ENCODE measurements around the gene CELF5.
"Not testable (repeated sequence)": the region's sequence is repeated elsewhere in the genome, so short reads cannot be mapped to it uniquely, and the experiment has no call there.

The CELF5 gene

DNA sequence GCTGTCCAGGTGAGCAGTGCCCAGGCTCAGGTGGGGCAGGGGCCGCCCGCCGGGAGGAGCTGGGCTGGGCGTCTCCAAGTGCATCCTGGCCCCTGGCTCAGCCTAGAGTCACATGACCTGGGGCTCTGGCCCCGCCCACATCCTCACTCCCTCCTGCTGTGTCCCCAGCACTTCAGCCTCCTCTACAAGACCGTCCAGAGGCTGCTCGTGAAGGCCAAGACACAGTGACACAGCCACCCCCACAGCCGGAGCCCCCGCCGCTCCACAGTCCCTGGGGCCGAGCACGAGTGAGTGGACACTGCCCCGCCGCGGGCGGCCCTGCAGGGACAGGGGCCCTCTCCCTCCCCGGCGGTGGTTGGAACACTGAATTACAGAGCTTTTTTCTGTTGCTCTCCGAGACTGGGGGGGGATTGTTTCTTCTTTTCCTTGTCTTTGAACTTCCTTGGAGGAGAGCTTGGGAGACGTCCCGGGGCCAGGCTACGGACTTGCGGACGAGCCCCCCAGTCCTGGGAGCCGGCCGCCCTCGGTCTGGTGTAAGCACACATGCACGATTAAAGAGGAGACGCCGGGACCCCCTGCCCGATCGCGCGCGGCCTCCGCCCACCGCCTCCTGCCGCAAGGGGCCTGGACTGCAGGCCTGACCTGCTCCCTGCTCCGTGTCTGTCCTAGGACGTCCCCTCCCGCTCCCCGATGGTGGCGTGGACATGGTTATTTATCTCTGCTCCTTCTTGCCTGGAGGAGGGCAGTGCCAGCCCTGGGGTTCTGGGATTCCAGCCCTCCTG, 16.8 kb upstream of the CELF5 start:
- DNase-seq (ENCODE audit: low read depth), result no peak

DNA sequence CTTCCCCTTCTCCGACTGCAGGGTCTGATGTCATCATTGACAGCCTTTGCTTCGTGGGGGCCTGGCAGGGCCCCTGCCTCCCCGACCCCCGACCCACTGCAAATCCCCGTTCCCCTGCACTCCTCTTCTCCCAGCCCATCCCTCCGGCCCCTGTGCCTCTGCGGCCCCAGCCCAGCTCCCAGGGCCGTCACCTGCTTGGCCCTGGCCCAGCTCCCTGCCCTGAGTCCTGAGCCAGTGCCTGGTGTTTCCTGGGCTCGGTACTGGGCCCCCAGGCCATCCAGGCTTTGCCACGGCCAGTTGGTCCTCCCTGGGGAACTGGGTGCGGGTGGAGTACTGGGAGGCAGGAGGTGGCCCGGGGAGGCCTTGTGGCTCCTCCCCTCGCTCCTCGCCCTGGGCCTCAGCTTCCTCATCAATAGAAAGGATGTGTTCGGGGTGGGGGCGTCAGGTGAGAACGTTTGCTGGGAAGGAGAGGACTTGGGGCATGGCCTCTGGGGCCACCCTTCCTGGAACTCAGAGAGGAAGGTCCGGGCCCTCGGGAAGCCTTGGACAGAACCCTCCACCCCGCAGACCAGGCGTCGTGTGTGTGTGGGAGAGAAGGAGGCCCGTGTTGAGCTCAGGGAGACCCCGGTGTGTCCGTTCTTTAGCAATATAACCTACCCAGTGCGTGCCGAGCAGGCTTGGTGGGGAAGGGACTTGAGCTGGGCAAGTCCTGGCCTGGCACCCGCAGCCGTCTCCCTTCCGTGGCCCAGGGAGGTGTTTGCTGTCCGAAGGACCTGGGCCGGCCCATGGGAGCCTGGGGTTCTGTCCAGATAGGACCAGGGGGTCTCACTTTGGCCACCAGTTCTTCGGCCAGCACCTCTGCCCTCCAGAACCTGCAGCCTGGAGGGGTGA, 15.9 kb upstream of the CELF5 start:
- DNase-seq (ENCODE audit: low read depth), result no peak

DNA sequence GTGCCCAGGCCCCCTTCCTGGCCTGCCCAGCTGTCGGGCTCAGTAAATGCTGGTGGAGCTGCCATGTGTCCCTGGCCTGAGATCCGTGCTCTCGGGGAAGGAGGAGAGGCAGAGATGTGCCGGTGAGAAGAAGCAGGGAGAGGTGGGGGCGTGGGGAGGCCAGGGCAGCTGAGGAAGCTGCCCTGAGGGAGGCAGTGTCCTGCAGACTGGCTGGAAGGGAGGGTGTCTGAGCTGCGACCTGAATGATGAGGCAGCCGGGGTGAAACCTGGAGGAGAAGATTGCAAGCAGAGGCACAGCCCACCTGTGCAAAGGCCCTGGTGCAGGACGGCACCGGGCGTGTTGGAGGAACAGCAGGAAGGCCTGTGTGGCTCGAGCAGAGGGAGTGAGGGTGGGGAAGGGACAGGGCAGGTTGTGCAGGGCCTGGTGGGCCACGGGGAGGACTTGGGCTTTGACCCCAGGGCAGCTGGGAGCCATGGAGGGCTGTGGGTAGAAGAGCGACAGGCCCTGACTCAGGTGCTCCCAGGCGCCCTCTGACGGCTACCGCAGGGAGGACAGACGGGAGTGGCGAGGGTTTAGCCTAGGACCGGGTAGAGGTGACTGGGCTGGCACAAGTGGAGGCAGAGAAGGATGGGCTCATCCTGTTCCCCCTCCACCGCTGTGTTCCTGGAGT, 14.0 kb upstream of the CELF5 start:
- DNase-seq (ENCODE audit: low read depth), result peak; percentile 59

DNA sequence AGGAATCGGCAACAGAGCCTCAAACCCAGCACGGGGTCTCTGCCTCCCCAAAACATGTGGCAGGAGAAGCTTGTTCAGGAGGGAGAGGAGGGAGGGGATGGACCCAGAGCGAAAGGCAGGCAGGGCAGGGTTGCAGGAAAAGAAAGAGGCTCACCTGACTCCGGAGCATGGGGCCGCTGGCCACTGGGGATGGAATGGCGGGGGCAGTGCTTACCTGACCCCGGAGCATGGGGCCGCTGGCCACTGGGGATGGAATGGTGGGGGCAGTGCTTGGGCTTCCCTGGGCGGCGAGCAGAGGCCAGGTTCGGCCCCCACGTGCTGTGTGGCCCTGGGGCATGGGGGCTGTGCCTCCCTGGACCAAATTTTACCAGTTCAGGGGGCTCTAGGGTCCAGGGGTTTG, 13.3 kb upstream of the CELF5 start:
- DNase-seq (ENCODE audit: low read depth), result no peak

DNA sequence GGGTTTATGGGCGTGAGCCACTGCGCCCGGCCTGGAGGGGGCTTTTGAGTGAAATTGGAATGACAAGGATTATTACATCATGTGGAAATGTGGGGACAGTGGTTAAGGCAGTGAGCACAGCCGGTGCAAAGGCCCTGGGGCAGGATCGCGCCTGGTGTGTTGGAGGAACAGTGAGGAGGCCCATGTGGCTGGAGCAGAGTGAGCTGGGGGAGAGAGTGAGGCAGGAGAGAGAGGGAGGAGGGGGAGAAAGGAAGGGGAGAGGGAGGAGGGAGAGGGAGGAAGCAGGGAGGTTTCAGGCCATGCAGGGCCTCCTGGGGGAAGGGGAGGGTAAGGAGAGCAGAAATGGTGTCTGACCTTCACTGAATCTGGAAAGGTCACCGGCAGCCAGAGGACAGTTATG, 11.3 kb upstream of the CELF5 start:
- DNase-seq (ENCODE audit: low read depth), result no peak

DNA sequence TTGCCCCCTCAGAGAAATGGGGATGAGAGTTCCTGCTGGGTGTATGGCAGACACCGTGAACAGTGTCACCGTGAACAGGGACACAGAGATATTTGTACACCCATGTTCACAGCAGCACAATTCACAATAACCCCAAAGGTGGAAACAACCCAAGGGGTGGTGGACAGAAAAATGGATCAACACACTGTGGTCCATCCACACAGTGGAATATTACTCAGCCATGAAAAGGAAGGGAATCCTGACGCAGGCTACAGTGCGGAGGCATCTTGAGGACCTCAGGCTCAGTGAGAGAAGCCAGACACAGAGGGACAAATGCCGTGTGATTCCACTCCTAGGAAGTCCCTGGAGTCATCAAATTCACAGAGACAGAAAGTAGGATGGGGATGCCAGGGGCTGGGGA, 7.6 kb upstream of the CELF5 start:
- DNase-seq (ENCODE audit: low read depth), result no peak

DNA sequence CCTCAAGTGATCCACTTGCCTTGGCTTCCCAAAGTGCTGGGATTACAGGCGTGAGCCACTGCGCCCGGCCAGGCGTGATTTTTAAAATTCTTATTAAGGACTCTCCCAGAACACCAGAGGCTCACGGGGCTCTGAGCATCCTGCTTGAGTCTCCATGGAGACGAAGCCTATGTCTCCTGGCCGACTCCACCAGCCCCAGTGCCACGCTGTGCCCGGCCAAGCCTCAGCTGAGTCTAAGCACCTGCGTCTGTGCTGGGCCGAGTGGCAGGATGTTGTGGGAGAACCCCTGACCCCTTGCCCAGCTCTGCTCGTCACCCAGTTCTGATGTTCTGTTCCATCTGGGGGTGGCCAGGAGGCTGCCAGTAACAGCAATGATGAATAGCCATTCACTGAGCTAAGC, 3.9 kb upstream of the CELF5 start:
- DNase-seq (ENCODE audit: low read depth), result no peak

DNA sequence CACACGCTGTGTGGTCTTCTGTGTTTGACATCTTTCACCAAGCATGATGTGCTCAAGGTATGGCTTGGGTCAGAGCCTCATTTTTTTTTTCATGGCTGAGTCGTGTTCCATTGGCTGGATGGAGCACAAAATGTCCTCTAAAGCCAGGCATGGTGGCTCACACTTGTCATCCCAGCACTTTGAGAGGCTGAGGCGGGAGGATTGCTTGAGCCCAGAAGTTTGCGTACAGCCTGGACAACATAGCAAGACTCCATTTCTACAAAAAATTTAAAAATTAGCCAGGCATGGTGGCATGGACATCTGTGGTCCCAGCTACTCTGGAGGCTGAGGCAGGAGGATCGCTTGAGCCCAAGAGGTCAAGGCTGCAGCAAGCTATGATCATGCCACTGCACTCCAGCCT, 2.9 kb upstream of the CELF5 start:
- DNase-seq (ENCODE audit: low read depth), result not testable (repeated sequence)

DNA sequence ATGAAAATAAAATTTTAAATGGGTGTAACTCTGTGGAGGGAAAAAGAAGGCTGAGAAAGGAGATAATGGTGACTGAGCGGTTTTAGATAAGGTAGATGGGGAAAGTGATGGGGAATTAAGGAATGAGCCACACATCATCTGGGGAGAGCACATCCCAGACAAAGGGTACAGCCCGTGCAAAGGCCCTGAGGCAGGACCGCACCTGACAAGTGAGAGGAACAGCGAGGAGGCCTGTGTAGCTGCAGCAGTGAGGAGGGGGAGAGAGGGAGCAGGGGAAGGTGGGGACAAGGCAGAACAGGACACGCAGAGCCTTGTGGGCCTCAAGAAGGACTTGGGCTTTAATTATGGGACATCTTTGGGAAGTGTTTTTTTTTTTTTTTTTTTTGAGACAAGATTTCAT, 1.8 kb upstream of the CELF5 start:
- DNase-seq (ENCODE audit: low read depth), result no peak

DNA sequence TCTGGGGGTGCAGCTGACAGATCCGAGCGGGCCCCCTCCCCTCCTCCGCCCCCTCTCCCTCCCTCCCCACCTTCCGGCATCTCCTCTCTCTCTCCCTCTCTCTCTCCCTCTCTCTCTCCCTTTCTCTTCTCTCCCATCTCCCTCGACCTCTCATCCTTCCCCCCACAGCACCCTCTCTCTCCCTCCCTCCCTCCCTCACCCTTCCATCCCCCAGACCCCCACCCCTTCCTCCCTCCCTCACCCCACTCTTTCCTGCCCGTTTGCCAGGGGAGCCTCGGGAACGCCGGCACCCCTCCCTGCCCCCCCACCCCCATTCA, 666 bp downstream of the CELF5 start:
- no peak for DNase-seq (ENCODE audit: low read depth)

DNA sequence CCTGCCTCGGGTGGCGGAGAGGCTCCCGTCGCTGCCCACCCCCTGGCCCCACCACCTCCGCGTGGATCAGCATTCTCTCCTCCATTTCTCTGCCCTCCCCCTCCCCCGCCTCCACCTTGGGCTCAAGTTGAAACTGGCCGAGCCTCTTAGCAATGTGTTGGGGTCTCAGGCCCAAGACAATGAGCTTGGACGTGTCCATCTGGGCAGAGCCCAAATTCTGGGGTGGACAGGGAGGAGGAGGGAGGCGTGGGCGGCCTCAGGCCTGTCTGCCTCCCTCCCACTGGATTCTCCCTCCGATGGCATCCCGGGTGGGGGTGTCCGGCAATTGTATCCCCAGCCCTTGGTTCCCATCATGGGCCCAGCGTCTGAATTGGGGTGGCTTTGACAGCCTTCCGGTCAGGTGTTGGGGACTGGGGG, 1.2 kb downstream of the CELF5 start:
- no peak for DNase-seq (ENCODE audit: low read depth)

DNA sequence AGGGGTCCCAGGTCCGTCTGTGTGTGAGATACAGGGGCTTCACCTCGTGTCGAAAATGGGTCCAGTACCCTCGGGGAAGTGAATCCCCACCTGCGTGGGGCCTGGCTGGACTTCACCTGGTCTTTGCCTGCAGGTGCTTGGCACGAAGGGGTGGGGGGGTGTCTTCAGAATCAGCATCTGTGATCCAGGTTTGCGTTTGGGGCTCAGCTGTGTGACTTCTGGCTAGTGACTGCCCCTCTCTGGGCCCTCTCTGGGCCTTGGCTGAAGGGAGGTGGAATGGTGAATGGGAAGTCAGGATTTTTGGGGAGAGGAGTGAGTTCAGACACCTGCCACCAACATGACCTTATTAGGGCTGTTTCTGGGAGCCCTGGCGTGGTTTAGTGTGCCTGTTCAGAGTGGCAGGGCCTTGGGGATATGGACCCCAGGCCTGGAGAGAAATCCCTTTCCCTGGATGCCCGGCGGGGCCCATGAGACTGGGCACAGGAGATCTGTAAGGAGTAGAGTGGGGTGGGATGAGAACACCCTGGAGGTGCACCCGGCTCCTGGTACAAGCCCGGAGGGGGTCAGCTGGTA, 2.7 kb downstream of the CELF5 start:
- no peak for DNase-seq (ENCODE audit: low read depth)

DNA sequence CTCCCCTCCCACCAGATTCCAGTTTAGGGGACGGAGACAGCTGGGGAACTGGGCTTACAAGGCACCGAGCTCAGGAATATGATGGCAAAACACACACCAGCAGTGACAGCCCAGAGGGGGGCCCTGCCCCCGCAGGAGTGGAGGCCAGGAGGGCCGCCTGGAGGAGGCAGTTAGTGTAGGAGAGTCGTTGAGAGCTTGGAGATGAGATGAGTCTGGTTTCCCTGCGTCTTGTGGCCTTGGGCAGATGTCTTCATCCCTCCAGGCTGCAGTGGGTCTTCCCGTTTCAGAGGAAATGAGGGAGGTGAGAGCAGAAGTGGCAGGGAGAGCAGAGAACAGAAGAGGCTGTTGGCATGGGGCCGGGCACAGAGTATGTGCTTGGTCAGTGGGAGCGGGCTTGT, 4.9 kb downstream of the CELF5 start:
- DNase-seq (ENCODE audit: low read depth), result no peak

DNA sequence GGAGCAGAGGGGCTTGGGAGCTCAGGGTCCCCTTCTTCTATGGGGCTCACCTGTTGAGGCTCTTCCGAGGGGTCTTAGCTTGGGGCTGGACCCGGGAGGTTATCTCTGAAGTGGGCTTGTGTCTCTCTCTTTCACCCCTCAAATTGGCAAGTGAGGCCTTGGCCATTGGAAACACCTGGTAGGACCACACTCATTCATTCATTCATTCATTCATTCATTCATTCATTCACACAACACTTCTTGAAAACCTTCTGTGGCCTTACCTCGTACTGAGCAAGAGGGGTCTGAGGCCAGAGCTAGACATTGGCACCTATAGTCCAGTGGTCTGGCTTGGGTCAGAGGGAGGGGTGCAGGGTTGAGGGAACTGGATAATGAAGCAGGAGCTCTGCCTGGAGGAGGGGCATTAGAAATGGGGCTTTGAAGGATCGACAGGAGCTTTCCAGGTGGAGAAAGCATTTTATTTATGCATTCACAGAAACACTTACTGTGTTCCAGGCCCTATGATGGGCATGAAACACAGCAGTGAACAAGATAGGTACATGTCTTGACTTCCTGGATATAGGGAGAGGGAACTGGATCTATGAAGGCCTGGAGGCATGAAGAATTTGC, 5.5 kb downstream of the CELF5 start:
- DNase-seq (ENCODE audit: low read depth), result no peak

DNA sequence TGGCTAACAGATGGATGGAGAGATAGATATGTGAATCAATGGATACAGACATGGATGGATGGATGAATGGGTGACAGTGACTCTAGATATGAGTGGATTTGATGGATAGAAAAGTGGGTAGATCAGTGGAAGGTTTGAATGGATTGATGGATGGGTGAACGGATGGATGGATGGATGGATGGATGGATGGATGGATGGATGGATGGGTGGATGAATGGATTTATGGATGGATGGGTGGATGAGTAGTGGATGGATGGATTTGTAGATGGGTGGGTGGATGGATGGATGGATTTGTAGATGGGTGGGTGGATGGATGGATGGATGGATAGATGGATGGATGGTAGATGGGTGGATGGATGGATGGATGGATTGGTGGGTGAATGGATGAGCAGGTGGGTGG, 6.8 kb downstream of the CELF5 start:
- DNase-seq (ENCODE audit: low read depth), result no peak

DNA sequence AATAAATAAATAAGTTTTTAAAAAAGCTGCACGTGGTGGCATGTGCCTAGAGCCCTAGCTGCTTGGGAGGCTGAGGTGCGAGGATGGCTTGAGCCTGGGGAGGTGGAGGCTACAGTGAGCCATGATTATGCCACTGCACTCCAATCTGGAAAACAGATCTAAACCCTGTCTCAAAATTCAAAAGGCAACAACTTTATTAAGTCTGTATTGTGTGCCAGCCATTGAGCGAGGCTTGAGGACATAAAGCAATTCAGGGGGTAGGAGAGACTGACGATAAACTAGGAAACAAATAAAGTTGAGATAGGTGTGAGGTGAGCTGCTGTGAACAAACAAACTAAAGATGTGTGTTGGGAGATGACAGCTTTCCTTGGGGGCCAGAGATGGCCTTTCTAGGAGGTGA, 8.7 kb downstream of the CELF5 start:
- DNase-seq (ENCODE audit: low read depth), result no peak

DNA sequence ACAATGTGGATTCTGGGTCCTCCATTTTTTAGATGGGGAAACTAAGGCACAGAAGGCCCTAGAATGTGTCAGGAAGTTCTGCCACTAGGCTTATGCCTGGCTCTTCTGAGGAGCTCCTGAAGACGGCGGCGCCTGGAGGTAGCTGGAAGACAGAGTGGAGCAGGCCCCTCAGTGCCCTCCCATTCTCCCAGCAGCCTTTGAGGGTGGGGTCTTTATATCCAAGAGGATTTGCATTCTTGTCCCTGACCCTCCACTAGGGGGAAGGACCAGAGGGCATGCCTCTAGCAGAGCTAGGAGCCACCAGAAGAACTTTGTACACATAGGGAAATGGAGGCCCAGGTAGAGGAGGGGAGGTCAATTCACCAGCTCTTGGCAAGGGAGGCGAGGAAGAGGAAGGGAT, 9.4 kb downstream of the CELF5 start:
- no peak for DNase-seq (ENCODE audit: low read depth)

DNA sequence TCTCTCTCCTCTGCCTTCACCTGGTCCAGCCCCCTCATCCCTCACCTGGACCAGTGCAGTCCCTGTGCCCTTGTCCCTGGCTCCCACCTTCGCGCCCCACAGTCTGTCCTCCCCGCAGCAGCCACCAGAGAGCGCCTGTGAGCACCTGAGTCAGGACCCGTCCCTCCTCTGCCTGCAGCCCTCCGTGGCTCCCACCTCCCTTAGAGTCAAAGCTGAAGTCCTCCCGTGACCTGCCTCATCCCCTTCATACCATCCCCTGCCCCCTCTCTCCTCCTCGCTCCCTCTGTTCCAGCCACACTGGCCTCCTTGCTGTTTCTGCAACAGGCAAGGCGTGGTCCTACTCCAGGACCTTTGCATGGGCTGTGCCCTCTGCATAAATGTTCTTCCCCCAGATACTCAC, 10.3 kb downstream of the CELF5 start:
- no peak for DNase-seq (ENCODE audit: low read depth)

DNA sequence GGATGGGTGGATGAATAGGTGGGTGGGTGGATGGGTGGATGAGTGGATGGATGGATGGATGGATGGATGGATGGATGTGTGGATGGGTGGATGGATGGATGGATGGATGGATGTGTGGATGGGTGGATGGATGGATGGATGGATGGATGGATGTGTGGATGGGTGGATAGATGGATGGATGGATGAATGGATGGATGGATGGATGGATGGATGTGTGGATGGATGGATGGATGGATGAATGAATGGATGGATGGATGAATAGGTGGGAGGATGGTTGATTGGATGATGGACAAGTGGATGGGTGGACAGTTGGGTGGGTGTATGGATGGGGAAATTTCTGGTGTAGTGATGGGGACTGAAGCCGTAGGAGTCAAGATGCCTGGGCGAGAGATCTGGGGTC, 11.1 kb downstream of the CELF5 start:
- DNase-seq (ENCODE audit: low read depth), result not testable (repeated sequence)

DNA sequence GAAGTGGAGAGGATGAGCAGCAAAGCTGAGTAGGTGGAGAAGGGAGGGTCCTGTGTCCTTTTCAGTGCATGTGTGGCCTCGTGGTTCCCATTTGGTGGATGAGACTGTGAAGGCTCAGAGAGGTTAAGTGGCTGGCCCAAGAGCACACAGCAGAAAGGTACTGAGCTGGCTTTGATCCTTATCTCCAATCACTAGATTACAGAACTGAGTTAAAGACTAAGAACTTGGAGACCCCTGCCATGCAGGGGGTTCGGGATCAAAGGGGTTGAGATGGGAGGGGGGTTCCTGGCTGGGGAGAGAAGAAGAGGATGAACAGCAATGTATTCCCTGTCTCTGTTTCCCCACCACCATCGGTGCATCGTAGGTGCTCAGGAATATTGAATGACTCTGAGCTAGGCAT, 11.8 kb downstream of the CELF5 start:
- no peak for DNase-seq (ENCODE audit: low read depth)

DNA sequence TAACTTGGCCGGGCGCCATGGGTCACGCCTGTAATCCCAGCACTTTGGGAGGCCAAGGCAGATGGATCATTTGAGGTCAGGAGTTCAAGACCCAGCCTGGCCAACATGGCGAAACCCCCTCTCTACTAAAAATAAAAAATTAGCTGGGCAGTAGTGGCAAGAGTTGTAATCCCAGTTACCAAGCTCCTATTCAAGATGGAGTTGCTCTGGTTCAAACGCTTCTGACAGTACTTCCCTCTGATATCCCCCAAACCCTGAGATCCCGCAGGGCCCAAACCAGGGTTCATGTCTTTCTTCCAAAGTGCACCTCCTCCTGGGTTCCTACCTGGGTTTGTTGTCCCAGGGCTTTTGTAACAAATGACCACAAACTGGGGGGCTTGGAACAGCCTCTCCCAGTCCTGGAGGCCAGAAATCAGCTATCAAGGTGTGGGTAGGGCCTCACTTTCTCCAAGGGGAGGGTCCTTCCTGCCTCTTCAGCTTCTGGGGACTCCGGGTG, 13.7 kb downstream of the CELF5 start:
- DNase-seq (ENCODE audit: low read depth), result no peak

DNA sequence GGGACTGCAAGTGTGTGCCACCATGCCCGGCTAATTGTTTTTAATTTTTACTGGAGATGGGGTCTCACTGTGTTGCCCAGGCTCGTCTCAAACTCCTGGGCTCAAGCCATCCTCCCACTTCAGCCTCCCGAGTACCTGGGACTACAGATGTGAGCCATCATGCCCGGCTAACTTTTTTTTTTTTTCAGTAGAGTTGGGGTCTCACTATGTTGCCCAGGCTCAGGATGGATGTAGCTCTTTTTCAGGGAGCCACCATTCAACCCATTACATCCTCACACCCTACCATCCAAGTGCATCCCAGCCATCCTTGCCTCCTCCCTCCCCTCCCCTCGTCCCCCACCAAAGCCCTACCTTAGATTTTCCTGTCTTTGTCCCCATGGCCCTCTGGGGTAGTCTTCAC, 14.9 kb downstream of the CELF5 start:
- DNase-seq (ENCODE audit: low read depth), result no peak
